GM18505 (cell line): ENCODE results near the gene IL1RAPL2.

ENCODE experiments used
- ATAC-seq: cut with Tn5 transposase; IDR thresholded peaks from one replicate; pipeline ENCODE4 v1.9.1; 2021; ENCODE audit not compliant: unreplicated experiment
- POLR2A ChIP-seq: IDR thresholded peaks from 4 replicates; pipeline ENCODE4 v1.6.1; 2011; ENCODE audit warnings: borderline replicate concordance; ENCODE audit not compliant: insufficient read depth, insufficient read length; ENCODE audit errors: extremely low read depth

The IL1RAPL2 gene

DNA sequence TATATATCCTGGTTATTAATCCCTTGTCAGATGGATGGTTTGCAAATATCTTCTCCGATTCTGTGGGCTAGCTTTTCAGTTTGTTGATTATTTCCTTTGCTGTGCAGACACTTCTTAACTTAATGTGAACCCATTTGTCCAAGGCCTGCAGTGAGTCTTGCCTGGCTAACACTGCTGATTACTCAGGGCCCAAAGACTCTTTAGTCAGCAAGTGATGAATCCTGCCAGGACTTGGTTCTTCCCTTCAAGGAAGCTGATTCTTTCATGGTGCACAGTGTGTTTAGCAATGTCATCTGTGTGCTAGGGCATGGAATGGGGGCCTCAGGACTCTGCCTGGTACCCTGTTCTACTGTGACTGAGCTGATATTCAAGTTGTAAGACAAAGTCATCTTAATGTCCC is 736.2 kb downstream of the IL1RAPL2 start:
- ATAC-seq, result no peak
- TF ChIP-seq POLR2A, result no peak

DNA sequence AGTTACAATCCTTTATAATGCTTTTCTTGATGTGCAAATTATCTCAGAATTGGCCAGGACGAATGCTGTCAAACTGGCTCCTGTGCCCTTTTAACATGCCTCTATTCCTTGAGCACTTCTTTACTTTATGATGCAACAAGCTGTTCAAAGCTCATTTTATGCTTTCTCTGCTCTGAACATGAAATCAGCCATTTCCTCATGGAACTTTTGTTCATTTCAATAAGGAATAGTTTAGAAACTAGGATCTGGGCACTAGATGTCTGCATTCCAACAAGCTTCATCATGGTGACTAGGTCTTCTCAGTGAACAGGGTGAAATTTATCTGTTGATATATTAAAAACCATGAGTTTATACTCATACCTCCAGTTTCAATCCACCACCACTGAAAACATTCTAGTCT is 741.8 kb downstream of the IL1RAPL2 start:
- no peak for ATAC-seq
- TF ChIP-seq POLR2A, result no peak

DNA sequence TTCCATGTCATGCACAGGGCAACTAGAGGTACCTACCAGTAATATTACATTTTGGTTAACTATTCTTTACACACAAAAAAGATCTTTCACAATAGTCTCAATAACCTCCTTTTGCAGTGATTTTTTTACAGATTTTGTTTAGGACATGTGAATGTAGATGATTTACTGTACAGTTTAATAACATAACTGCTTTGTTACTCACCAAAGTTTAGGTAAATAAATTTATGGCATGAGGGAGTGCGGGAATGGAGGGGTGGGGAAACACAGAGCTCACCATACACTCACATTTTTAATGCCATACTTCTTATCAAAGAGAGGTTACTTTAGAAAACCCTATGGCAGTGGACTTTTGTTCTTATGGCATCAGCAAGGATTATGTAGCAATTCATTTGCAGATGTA is 747.6 kb downstream of the IL1RAPL2 start:
- ATAC-seq, result no peak
- TF ChIP-seq POLR2A, result no peak

GRCh38 chrX:105314458-105314857 is 748.5 kb downstream of the IL1RAPL2 start:
- TF ChIP-seq POLR2A, result no peak

GRCh38 chrX:105315248-105315647 is 749.2 kb downstream of the IL1RAPL2 start:
- TF ChIP-seq POLR2A, result no peak
- ATAC-seq, result no peak

More at GRCh38 chrX:105314458-105314857, 748.5 kb downstream of the IL1RAPL2 start:
- no peak for ATAC-seq

DNA sequence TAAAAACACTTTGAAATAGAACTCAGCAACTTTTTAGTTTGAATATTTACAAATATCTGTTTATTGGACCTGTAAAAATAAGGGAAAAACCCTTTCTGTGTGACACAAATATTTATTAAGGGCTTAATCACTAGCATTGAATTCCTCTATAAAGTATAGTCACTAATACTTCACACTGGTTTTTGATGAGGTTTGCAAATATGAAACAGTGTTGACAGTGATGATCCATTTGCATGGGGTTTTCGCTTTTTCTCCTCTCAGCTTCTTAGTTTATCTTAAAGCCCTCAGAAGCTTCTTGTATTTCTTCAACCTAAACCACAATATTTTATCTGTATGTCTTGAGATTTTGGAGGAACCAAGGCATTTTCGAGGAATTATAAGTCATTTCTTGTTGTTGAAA is 751.1 kb downstream of the IL1RAPL2 start:
- TF ChIP-seq POLR2A, result no peak
- ATAC-seq, result no peak

GRCh38 chrX:105323928-105324327 is 757.9 kb downstream of the IL1RAPL2 start:
- no peak for ATAC-seq
- no peak for TF ChIP-seq POLR2A

DNA sequence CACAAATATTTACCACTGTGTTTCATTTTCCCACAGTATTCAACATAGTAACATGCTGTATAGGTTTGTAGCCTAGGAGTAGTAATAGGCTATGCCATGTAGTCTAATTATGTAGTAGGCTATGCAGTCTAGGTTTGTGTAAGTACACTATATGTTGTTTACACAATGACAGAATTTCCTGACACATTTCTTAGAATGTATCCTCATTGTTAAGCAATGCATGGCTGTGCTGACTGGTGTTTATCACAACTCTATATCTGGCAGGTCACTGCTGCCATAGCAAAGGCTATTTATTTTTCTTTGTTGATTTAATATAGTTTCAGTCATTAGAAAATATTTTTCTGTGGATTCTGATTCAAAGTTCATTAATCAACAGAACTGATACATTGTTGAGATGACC is 762.8 kb downstream of the IL1RAPL2 start:
- no peak for ATAC-seq
- TF ChIP-seq POLR2A, result no peak

- no peak for ATAC-seq
- TF ChIP-seq POLR2A, result no peak
Measured at GRCh38 chrX:105331244-105331643, 765.2 kb downstream of the IL1RAPL2 start.

GRCh38 chrX:105347373-105347772 is 781.4 kb downstream of the IL1RAPL2 start:
- ATAC-seq, result no peak
- TF ChIP-seq POLR2A, result no peak

- no peak for TF ChIP-seq POLR2A
- no peak for ATAC-seq
Measured at GRCh38 chrX:105349476-105349875, 783.5 kb downstream of the IL1RAPL2 start.

- TF ChIP-seq POLR2A, result no peak
Measured at GRCh38 chrX:105375816-105376215, 809.8 kb downstream of the IL1RAPL2 start.

GRCh38 chrX:105424729-105425128 is 858.7 kb downstream of the IL1RAPL2 start:
- TF ChIP-seq POLR2A, result no peak
- ATAC-seq, result no peak

More at GRCh38 chrX:105375816-105376215, 809.8 kb downstream of the IL1RAPL2 start:
- no peak for ATAC-seq

DNA sequence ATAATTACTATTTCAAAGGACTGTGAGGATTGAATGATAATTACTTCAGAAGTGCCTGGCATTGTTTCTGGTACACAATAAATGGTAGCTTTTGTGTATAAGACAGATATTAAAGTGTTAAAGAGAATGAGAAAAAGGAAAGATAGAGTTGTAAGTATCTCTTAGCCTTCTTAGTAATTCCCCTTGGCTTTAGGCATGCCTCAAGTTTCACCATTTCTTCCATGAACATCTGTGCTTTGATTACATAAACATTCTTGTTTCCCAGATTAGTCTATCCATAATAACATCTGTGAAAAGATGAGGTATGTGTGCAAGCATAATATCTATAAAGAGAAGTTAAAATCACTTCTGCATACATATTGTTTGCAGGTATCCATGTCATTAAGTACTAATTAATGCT is 885.4 kb downstream of the IL1RAPL2 start:
- ATAC-seq, result no peak
- no peak for TF ChIP-seq POLR2A

GRCh38 chrX:105458846-105459245 is 892.8 kb downstream of the IL1RAPL2 start:
- no peak for TF ChIP-seq POLR2A
- ATAC-seq, result no peak
